HG02840 (cell line): ENCODE measurements around the gene FRA10AC1.
"Not testable (repeated sequence)": the region's sequence is repeated elsewhere in the genome, so short reads cannot be mapped to it uniquely, and the experiment has no call there.

ENCODE experiments used
- ATAC-seq: cut with Tn5 transposase; IDR thresholded peaks from one replicate; pipeline ENCODE4 v1.9.1; 2021; ENCODE audit warnings: mild to moderate bottlenecking, moderate library complexity, moderate number of reproducible peaks; ENCODE audit not compliant: unreplicated experiment, low FRiP score

FRA10AC1 gene

GRCh38 chr10:93704451-93704850 lies 2.1 kb upstream of the FRA10AC1 start:
- no peak for ATAC-seq

GRCh38 chr10:93703841-93704240 lies 1.4 kb upstream of the FRA10AC1 start:
- ATAC-seq = no peak

DNA sequence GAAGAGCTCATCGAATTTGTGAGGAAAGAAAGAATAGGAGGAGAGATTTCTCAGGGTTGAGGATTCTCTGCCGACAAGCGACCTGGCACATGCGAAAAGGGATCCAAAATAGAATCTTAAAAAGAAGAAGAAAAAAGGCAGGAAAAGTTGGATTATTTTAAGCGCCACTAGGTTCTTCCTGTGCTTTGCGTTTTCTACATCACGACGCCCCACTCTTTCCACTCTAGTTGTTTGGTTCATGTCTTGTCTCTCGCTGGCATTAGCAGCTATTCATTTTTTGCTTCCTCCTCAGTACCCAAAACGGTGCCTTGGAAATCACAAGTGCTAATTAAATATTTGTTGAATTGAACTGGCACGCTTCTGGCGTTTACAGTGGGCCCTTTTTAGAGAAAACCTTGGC lies 674 bp upstream of the FRA10AC1 start:
- ATAC-seq = peak; percentile 4

GRCh38 chr10:93701866-93702209 lies 554 bp downstream of the FRA10AC1 start:
- peak; percentile 6 for ATAC-seq

- ATAC-seq = no peak
These were observed 5.2 kb downstream of the FRA10AC1 start for GRCh38 chr10:93697207-93697606.

GRCh38 chr10:93696582-93696981 lies 5.8 kb downstream of the FRA10AC1 start:
- not testable (repeated sequence) for ATAC-seq

DNA sequence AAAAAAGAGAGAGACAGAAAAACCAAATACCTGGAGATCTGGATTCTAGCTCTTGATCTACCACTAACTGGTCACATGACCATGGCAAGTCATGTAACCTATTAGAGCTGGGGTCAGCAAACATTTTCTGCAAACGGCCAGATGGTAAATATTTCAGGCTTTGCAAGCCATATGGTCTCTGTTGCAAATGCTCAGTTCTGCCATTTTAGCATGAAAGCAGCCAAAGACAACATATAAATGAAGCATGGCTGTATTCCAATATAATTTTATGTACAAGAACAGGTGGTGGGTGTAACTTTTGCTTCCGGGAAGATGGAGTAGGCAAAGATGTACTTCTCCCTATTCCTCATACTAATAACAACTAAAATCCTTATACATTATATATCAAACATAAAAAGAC lies 6.7 kb downstream of the FRA10AC1 start:
- ATAC-seq = no peak

GRCh38 chr10:93687737-93688136 lies 14.7 kb downstream of the FRA10AC1 start:
- no peak for ATAC-seq

GRCh38 chr10:93680412-93681047 lies 21.9 kb downstream of the FRA10AC1 start:
- ATAC-seq = no peak

DNA sequence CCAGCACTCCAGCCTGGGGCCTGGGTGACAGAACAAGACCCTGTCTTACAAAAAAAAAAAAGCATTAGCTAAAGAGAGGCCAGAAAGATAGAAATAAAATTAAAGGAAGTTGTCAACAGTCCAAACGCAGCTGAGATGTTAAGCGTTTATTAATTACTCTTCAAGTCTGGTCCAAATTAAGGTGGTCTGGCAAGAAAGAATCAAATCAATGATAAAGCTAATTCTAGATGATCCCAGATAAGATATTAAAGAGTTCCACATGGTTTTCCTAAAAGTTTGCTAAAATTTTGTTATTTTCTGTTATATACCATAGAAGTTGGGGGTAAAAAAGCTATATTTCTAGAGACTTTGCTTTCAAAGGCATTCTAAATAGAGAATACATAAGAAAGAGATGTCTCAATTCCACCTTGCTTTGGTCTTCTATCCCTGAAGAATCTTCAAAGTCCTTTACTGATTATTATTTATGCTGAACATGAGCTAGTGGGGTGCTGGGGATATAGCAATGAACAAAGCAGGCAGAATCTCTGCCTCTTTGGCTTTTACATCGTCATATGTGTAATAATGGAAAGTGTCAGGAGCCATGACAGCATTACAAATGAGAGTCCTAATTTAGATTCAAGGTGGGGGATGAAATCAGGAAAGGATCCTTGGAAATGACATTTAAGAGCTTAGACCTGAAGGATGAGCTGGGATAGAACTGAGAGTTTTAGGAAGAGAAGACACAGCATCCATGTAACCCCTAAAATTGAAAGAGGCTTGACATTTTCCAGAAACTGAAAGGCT lies 23.4 kb downstream of the FRA10AC1 start:
- no peak for ATAC-seq

GRCh38 chr10:93678386-93678785 lies 24.0 kb downstream of the FRA10AC1 start:
- no peak for ATAC-seq

GRCh38 chr10:93673791-93674190 lies 28.6 kb downstream of the FRA10AC1 start:
- no peak for ATAC-seq

DNA sequence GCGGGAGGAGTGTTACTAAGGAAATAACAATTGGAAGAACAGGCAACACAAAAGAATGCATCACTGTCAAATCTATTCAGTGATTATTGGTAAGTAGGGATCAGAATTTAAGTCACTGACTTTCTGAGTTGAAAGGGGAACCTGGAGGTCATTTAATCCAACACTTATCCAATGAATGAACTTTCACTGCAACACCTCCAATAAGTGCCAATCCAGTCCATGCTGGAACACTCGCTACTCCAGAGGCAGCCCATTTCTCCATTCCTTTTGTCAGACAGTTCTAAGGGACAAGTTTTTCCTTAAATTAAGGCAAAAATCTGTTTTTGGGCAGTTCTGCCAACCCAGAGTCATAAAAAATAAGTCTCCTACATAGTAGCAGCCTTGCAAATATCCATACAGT lies 29.5 kb downstream of the FRA10AC1 start:
- ATAC-seq = no peak

- no peak for ATAC-seq
These were observed 30.2 kb downstream of the FRA10AC1 start for GRCh38 chr10:93672022-93672678.

DNA sequence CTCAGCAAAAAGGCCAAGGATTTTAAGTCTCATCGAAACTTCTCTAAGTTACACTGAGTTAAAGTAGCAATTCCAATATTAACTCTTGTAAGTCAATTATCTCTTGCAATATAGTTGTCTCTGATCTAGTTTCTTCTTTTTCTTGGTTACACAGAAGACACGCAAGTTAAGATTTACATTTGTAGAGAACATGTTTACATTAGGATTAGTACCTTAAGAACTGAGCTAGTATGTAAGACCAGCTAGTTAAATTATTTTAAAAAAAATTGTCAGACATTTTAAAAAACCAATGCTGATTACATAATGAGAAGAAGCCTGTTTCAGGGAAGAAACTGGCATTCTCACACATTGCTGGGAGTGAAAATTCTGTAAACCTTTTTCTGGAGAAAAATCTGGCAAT lies 31.4 kb downstream of the FRA10AC1 start:
- ATAC-seq = no peak

DNA sequence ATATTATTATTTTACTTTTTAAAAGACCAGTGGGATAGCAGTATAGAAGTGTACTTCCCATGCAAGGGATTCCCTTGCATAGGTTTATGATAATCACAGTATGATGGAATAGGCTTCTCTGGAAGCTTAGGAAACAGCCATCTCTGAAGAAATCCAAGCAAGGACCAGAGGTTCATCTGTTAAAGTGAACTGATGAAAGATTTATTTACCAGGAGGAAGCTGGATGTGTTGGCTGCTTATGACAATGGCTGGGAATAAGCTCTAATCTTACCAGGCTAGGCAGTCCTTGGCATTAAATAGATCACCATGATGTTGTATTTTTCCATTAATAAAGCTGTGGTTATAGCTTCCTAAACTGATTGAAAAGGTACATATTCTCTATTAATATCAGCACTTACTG lies 32.0 kb downstream of the FRA10AC1 start:
- no peak for ATAC-seq

- ATAC-seq = no peak
These were observed 34.6 kb downstream of the FRA10AC1 start for GRCh38 chr10:93667795-93668194.

- ATAC-seq = no peak
These were observed 36.4 kb downstream of the FRA10AC1 start for GRCh38 chr10:93666030-93666429.

DNA sequence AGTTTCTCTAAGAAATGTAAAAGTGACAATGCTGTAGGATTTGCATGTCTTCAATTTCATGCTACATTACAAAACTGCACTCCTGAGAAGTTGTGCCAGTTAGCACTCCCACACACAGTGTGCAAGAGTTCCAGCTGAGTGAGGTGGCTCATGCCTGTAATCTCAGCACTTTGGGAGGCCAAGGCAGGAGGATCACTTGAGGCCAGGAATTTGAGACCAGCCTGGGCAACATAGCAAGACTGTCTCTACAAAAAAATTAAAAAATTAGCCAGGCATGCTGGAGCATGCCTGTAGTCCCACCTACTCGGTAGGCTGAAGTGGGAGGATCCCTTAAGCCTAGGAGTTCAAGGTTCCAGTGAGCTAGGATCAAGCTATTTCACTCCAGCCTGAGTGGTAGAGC lies 44.6 kb downstream of the FRA10AC1 start:
- ATAC-seq = no peak

DNA sequence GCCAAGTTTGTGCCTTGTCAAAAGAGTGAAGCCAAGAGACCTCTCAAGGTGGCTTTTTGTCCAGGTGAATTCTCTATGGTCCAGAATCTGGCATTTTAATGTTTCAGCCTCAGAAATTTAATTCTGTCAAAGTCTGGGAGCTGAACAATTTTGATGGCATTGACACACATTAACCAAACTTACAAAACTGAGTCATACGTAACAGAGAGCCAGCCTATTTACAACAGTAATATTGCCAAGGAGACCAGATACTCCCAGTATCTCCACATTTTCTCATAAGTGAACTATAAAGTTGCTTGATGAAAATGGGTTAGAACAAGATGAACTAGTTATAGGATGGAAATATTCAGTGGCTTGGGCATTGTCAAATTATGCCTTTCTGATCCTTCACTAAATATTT lies 46.2 kb downstream of the FRA10AC1 start:
- no peak for ATAC-seq

DNA sequence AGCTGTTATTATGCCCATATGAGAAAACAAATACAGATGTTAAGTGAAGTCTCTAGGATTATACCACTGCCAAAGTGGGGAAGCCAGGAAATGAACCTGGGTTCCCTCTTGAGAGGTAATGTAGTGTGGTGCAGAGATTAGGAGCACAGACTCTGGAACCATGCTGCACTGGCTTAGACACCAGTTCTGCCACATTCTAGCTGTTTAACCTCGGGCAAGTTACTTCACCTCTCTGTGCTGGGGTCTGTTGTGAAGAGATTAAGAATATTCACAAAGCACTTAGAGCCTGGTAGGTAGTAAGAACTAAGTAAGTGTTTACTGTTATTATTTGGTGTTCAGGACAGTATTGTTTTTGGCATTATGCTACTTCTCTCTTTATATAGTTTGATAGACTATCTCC lies 48.2 kb downstream of the FRA10AC1 start:
- ATAC-seq = no peak

DNA sequence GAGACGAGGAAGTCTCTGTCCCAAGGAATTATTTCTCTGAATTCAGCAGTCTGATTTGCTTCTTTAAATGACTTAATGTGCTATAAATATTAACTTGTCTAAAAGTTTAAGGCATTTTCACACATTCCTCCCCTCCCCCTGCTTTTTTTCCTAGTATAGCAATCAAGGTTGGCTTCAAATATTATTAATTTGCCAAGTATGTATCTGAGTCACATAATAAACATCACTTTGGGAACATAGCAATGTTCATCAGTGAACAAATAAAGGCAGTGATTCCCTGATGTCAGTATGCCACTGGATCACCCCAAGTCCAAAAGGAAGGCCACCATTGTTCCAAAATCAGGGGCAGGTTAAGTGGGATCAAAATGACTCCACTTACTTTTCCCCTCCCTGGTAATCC lies 49.5 kb downstream of the FRA10AC1 start:
- ATAC-seq = no peak
